Kidney (tissue), 14 donors: ENCODE measurements around the gene AGRN. TPM values are rescaled to one million over a fixed set of nuclear protein-coding genes. Genes with fewer than 3 reads are reported as not detected.
A peak's percentile ranks its signal among the peaks of the same experiment; 100 is the strongest.

Experiments used
- DNase-seq, 5 donors: peaks; one replicate each; pipeline ENCODE4 v3.0.0-alpha.2; 2013 to 2020
- FAIRE-seq: peaks from 2 replicates; lab custom pipeline; 2012; peaks lifted over from hg19 to GRCh38; lab: Jason Lieb, UNC
- H3K27ac ChIP-seq, 2 donors: one replicate each; pipeline ENCODE4 v1.7.0; 2013; ENCODE audit warnings: low read depth in 2 of 2, low read length in 2 of 2, inconsistent platforms in 1 of 2
- H3K27me3 ChIP-seq: one replicate; pipeline ENCODE4 v1.7.1; 2013; ENCODE audit warnings: low read length, inconsistent platforms; ENCODE audit not compliant: control insufficient read depth, insufficient read depth
- H3K36me3 ChIP-seq, 3 donors: one replicate each; pipeline versions ENCODE4 v1.7.0 to v1.7.1; 2013; ENCODE audit warnings: low read length in 3 of 3, control low read depth in 1 of 3, inconsistent platforms in 1 of 3; ENCODE audit not compliant: insufficient read depth in 3 of 3, control insufficient read depth in 2 of 3
- H3K4me1 ChIP-seq, 3 donors: one replicate each; pipeline versions ENCODE4 v1.7.0 to v1.7.1; 2013; ENCODE audit warnings: low read length in 3 of 3, inconsistent platforms in 1 of 3, low read depth in 1 of 3; ENCODE audit not compliant: control insufficient read depth in 2 of 3, insufficient read depth in 2 of 3
- H3K4me3 ChIP-seq, 3 donors: one replicate each; pipeline versions ENCODE4 v1.7.0 to v1.8.1; 2013; ENCODE audit warnings: low read length in 3 of 3, control low read depth in 1 of 3, inconsistent platforms in 1 of 3
- H3K9ac ChIP-seq, 3 donors: one replicate each; pipeline versions ENCODE4 v1.7.0 to v1.7.1; 2013; ENCODE audit warnings: low read length in 3 of 3, control low read depth in 1 of 3, inconsistent platforms in 1 of 3
- H3K9me3 ChIP-seq, 3 donors: one replicate each; pipeline versions ENCODE4 v1.7.0 to v1.7.1; 2013; ENCODE audit warnings: low read length in 3 of 3, control low read depth in 1 of 3, inconsistent platforms in 1 of 3; ENCODE audit not compliant: control insufficient read depth in 2 of 3, insufficient read depth in 1 of 3
- intact Hi-C: fragments of 100-400 bp; cut with DNase I; formaldehyde crosslinking; loops from one replicate; pipeline ENCODE4 v1.11.1; 2022
- polyA plus RNA-seq: library from polyadenylated mRNA; stranded (reverse); fragments of 350-450 nt; fragmentation: Illumina TruSeq; extraction: RNeasy Lipid Tissue Mini Kit (QIAGEN cat#74804); gene quantifications from one replicate; pipeline ENCODE4 v1.2.3, GENCODE V29; 2014; ENCODE audit warnings: low read depth, low replicate concordance; ENCODE audit not compliant: insufficient read depth
- total RNA-seq: library from RNA; stranded (reverse); fragmentation: NEBNext Ultra II Directional; extraction: Animal tissue kit (Norgen Biotek cat#: 25700); gene quantifications from one replicate; pipeline ENCODE4 v1.2.1, GENCODE V29; 2021
- TF ChIP-seq, protein P1 (sequence below): IDR thresholded peaks from 3 replicates; pipeline ENCODE4 v1.5.1; 2012; ENCODE audit warnings: mild to moderate bottlenecking, moderate library complexity, borderline replicate concordance; ENCODE audit not compliant: insufficient read depth; ENCODE audit errors: extremely low read depth
- donor health status: control.
- donor health status: control.
- donor health status: control.
- donor health status: control.
- donor health status: control.
- donor health status: DM: yes; HTN: yes; CAD: no.
- donor health status: Normal renal cell carcinoma (clear cell type).

AGRN gene
- total and polyA plus RNA-seq, 2 donors from 2014 or later, result 78.5 to 261 TPM

- Histone ChIP-seq H3K36me3 (no peaks in the 10 kb centered on the region), H3K4me3 (no peak overlapping the region), H3K27ac (no peak overlapping the region), H3K27me3 (no peaks in the 10 kb centered on the region), H3K9me3 (no peaks in the 10 kb centered on the region), H3K9ac (no peak overlapping the region), H3K4me1 (no peaks in the 10 kb centered on the region)
- intact Hi-C loops, result no loop called here
- TF ChIP-seq, protein P1, sequence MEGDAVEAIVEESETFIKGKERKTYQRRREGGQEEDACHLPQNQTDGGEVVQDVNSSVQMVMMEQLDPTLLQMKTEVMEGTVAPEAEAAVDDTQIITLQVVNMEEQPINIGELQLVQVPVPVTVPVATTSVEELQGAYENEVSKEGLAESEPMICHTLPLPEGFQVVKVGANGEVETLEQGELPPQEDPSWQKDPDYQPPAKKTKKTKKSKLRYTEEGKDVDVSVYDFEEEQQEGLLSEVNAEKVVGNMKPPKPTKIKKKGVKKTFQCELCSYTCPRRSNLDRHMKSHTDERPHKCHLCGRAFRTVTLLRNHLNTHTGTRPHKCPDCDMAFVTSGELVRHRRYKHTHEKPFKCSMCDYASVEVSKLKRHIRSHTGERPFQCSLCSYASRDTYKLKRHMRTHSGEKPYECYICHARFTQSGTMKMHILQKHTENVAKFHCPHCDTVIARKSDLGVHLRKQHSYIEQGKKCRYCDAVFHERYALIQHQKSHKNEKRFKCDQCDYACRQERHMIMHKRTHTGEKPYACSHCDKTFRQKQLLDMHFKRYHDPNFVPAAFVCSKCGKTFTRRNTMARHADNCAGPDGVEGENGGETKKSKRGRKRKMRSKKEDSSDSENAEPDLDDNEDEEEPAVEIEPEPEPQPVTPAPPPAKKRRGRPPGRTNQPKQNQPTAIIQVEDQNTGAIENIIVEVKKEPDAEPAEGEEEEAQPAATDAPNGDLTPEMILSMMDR, result no peak
- peak in 1 of 5 donors; percentile 57 for DNase-seq
- FAIRE-seq, result no peak
Measured at GRCh38 chr1:1088029-1088800, 68.3 kb downstream of the AGRN start.

DNA sequence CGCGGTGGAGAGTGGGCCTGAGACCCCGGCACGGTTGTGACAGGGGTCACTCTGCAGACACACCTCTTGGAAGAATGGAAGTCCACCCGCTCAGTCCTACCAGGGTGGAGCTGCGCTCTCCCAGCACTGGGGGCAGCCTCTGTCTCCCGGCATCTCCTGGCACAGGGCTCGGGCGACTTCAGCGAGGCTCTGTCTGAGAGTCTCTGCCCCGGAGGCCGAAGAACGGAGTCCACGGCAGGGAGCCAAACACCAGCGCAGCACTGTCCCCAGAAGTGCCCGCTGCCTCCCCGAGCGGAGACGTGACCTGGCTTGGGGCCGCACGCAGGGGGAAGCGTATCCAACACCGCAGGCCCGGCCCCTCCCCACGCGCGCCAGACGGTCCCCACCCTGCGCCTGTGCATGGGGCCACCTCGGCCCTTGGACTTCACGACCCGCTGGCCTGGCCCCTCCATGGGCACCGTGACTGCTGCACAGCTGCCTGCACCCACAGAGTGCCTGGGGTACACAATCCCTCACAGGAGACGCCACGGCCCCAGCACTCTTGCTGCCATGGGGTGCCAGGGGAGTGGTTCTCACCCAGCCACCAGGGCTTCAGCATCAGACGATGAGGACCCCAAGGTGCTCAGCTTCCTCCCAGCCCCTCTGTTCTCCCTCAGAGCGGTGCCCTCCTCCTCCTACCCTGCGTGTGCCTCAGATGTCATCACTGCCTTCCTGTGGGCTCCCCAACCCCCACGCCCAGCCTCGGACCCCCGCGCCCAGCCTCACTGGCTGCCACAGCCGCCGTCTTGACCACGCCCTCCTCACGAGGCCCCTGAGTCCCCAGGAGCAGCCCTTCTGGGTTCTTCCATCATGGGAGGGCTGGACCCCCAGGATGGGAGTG is 69.1 kb downstream of the AGRN start:
- Histone ChIP-seq H3K9ac (no peak overlapping the region), H3K36me3 (no peaks in the 10 kb centered on the region), H3K4me1 (no peaks in the 10 kb centered on the region), H3K27ac (no peak overlapping the region), H3K27me3 (no peaks in the 10 kb centered on the region), H3K9me3 (no peaks in the 10 kb centered on the region), H3K4me3 (no peak overlapping the region)
- FAIRE-seq (no peak), DNase-seq (peak in 1 of 5 donors; percentile 71)
- TF ChIP-seq, protein P1, result no peak
- intact Hi-C loops, result no loop called here

DNA sequence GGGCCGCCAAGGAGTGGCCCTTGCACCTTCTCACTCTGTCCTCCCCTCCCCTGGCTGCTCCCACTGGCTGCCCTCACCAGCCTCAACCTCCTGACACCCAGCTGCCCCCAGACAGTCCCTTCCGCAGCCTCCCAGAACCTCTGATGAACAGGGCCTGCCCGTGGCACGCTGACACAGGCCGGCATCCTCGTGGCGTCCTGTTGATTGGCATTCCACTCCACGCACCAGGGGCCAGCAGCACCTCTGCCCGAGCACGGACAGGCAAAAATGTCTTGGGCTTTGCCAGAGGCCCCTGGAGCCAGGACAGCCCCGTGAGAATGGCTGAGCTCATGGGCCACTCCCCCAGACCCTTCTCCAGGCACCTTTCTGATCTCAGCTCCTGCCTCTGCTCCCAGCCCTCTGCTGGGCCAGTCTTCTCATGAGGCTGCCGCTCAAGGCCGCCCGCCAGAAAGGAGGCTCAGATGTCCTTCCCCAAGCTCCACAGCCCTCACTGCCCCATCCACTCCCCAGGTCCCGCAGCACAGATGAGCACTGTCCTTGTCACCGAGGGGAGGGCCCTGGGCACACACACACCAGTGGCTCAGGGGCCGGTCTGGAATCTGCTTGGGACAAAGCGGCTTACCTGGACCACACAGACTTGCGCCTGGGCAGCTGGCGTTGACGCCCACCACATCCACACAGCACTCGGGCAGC is 70.0 kb downstream of the AGRN start:
- Histone ChIP-seq H3K27me3 (no peaks in the 10 kb centered on the region), H3K4me1 (no peaks in the 10 kb centered on the region), H3K4me3 (no peak overlapping the region), H3K27ac (no peak overlapping the region), H3K36me3 (no peaks in the 10 kb centered on the region), H3K9ac (no peak overlapping the region), H3K9me3 (no peaks in the 10 kb centered on the region)
- DNase-seq, result peak in 1 of 5 donors; percentile 57
- FAIRE-seq, result no peak
- TF ChIP-seq, protein P1, result no peak
- intact Hi-C loops, result no loop called here
